ENCODE data around the gene SDCCAG8. TPM values are rescaled to one million over a fixed set of nuclear protein-coding genes. Genes with fewer than 3 reads are reported as not detected.

The SDCCAG8 gene
- total RNA-seq, 3 donors from 2014 or later (not counting 1 experiment from before 2014, with no cell fraction given): 17.8 to 28.3 (median 21.2) TPM

DNA sequence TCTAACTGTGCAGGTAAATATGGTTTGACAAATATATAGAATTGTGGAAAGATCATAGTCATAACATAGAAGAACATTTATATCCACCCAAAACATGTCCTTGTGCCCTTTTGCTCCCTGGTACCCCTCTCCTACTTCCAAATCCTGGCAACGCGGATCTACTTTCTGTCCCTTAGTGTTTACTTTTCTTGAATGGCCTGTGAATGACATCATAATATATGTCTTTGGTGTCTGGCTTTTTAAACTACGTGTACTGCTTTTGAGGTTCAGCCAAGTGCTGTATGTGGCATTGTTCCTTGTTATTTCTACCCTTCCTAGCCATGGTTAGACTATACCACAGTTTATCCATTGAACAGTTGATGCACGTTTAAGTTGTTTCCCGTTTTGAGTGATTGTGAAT, 155.6 kb downstream of the SDCCAG8 start:
- no peak for ATAC-seq

DNA sequence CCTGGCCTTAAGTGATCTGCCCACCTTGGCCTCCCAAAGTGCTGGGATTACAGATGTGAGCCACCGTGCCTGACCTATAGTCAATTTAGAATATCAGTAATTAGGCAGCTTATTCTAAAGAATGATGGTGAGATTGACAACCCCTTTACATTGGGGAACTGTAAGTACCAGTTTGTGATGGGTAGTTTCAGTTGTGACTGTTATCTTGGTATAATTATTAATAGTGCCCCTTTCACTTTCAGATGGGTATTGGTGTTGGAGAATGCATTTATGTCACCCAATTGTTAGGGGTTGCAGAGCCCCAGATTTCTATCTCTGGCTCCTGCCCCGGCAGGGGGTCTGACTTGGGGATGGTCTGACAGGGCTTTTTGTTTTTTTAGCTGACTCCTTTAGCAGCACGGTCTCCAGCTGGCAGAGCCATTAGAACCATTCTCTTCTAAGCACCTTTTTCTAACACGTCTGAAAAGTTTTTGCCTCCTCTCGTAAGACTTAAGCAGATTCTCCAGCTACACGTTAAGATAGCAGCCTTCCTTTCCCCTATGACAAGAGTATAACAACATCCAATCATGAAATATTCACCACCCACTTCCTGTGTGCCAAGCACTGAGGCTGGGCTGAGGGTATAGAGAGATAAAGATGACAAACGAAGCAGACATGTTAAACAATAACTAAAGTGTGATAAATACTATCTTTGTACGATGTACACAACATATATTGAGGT, 157.8 kb downstream of the SDCCAG8 start:
- Mint-ChIP-seq H3K36me3 (no peaks in the 10 kb centered on the region), H3K4me3 (no peak overlapping the region), H3K27ac (no peak overlapping the region), H3K4me1 (peaks cover 5 to 6% of the 10 kb centered on the region in 2 donors), H3K9me3 (no peaks in the 10 kb centered on the region), H3K27me3 (ENCODE audit: low read depth in 2 of 2) (no peaks in the 10 kb centered on the region)
- no peak overlapping the region for H3K4me3 ChIP-seq (ENCODE audit: low read length)
- TF ChIP-seq, protein P1, sequence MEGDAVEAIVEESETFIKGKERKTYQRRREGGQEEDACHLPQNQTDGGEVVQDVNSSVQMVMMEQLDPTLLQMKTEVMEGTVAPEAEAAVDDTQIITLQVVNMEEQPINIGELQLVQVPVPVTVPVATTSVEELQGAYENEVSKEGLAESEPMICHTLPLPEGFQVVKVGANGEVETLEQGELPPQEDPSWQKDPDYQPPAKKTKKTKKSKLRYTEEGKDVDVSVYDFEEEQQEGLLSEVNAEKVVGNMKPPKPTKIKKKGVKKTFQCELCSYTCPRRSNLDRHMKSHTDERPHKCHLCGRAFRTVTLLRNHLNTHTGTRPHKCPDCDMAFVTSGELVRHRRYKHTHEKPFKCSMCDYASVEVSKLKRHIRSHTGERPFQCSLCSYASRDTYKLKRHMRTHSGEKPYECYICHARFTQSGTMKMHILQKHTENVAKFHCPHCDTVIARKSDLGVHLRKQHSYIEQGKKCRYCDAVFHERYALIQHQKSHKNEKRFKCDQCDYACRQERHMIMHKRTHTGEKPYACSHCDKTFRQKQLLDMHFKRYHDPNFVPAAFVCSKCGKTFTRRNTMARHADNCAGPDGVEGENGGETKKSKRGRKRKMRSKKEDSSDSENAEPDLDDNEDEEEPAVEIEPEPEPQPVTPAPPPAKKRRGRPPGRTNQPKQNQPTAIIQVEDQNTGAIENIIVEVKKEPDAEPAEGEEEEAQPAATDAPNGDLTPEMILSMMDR (IDR thresholded peaks at IDR 0.05): no peak
- WGBS (ENCODE audit: insufficient coverage): 81% methylated on average over 8 of the region's 8 CpGs
- intact Hi-C loops (cut with micrococcal nuclease): no loop called here
- ATAC-seq (no peak), DNase-seq (no peak)
- H3K36me3 ChIP-seq (ENCODE audit: control insufficient read depth, insufficient read depth, low read length): no peaks in the 10 kb centered on the region
- no peaks in the 10 kb centered on the region for H3K9me3 ChIP-seq (ENCODE audit: control insufficient read depth, insufficient read depth, low read length)
- no peaks in the 10 kb centered on the region for H3K4me1 ChIP-seq (ENCODE audit: control insufficient read depth, insufficient read depth, low read length)
- no peaks in the 10 kb centered on the region for H3K27me3 ChIP-seq (ENCODE audit: control insufficient read depth, insufficient read depth, low read length)
- no peak overlapping the region for H3K27ac ChIP-seq (ENCODE audit: low read length)

More for the DNA sequence above, 155.6 kb downstream of the SDCCAG8 start:
- intact Hi-C loops (cut with micrococcal nuclease): no loop called here
- Mint-ChIP-seq H3K36me3 (no peaks in the 10 kb centered on the region), H3K4me1 (peaks cover 6 to 10% of the 10 kb centered on the region in 2 donors), H3K27me3 (ENCODE audit: low read depth in 2 of 2) (no peaks in the 10 kb centered on the region), H3K9me3 (no peaks in the 10 kb centered on the region), H3K27ac (no peak overlapping the region), H3K4me3 (no peak overlapping the region)
- no peaks in the 10 kb centered on the region for H3K9me3 ChIP-seq (ENCODE audit: control insufficient read depth, insufficient read depth, low read length)
- no peak overlapping the region for H3K4me3 ChIP-seq (ENCODE audit: low read length)
- H3K4me1 ChIP-seq (ENCODE audit: control insufficient read depth, insufficient read depth, low read length): no peaks in the 10 kb centered on the region
- TF ChIP-seq, protein P1 (IDR thresholded peaks at IDR 0.05): no peak
- H3K27ac ChIP-seq (ENCODE audit: low read length): no peak overlapping the region
- DNase-seq: no peak
- H3K27me3 ChIP-seq (ENCODE audit: control insufficient read depth, insufficient read depth, low read length): no peaks in the 10 kb centered on the region
- no peaks in the 10 kb centered on the region for H3K36me3 ChIP-seq (ENCODE audit: control insufficient read depth, insufficient read depth, low read length)
- WGBS (ENCODE audit: insufficient coverage): 100% methylated on average over 3 of the region's 5 CpGs

DNA sequence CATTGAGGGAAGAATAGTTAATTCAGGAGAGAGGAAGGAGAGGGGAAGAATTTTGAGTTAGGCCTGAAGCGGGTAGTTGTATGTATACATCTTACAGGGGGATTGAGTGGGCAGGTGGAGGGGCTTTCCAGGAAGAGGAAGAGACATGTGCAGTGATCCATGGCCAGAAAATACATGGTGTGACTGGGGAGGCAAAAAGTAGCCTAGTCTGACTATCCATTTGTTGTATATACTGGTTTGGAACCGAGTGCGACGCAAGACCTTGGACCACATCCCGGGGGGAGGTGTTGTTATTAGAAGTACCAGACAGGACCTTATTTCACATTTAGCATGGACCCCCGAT, 158.3 kb downstream of the SDCCAG8 start:
- Mint-ChIP-seq H3K4me1 (peaks cover 5 to 6% of the 10 kb centered on the region in 2 donors), H3K27me3 (ENCODE audit: low read depth in 2 of 2) (no peaks in the 10 kb centered on the region), H3K4me3 (no peak overlapping the region), H3K27ac (no peak overlapping the region), H3K9me3 (no peaks in the 10 kb centered on the region), H3K36me3 (no peaks in the 10 kb centered on the region)
- TF ChIP-seq, protein P1 (IDR thresholded peaks at IDR 0.05): no peak
- DNase-seq (no peak), ATAC-seq (no peak)
- Histone ChIP-seq H3K4me3 (ENCODE audit: low read length) (no peak overlapping the region), H3K36me3 (ENCODE audit: control insufficient read depth, insufficient read depth, low read length) (no peaks in the 10 kb centered on the region), H3K4me1 (ENCODE audit: control insufficient read depth, insufficient read depth, low read length) (no peaks in the 10 kb centered on the region), H3K27ac (ENCODE audit: low read length) (no peak overlapping the region), H3K9me3 (ENCODE audit: control insufficient read depth, insufficient read depth, low read length) (no peaks in the 10 kb centered on the region), H3K27me3 (ENCODE audit: control insufficient read depth, insufficient read depth, low read length) (no peaks in the 10 kb centered on the region)
- WGBS (ENCODE audit: insufficient coverage): over 99% methylated on average over 5 of the region's 6 CpGs
- intact Hi-C loops (cut with micrococcal nuclease): no loop called here

All from natural killer cell (primary cell).